ENCODE results near the gene CPTP. TPM values are rescaled to one million over a fixed set of nuclear protein-coding genes. Genes with fewer than 3 reads are reported as not detected.

The CPTP gene
- total and polyA plus RNA-seq, 10 of the 15 experiments (the other 5 are each of a cell fraction or from before 2014, with no cell fraction given), result 0.06 to 24.3 (median 10.0) TPM

- ChIA-PET CTCF (interaction anchor here (1.2 to 2.5 kb wide), 2 partner anchors 161 to 164 kb away, joined by 3 to 12 read pairs; no protein-coding TSS in a partner anchor), SMC1A (ENCODE audit: uncharacterized antibody, unreplicated experiment) (no interaction called here), RAD21 (ENCODE audit: unreplicated experiment) (interaction anchor here (0.8 kb wide), 1 partner anchor 254 kb away, joined by 3 read pairs; no protein-coding TSS in a partner anchor), POLR2A (no interaction called here)
- H3K9me3 ChIP-seq (replicated peaks; ENCODE audit: control insufficient read depth, insufficient read depth, low read length), result no peaks in the 10 kb centered on the region
- TF ChIP-seq ZBTB4 (CRISPR knock-in tag; IDR thresholded peaks at IDR 0.05) (no peak), RAD51 (IDR thresholded peaks at IDR 0.05) (no peak), ZBTB33 (IDR thresholded peaks at IDR 0.05) (no peak), TAF1 (IDR thresholded peaks at IDR 0.05; ENCODE audit: borderline replicate concordance, low read depth, low read length) (no peak), PKNOX1 (IDR thresholded peaks at IDR 0.05) (no peak), WRNIP1 (IDR thresholded peaks at IDR 0.05; ENCODE audit: borderline replicate concordance, low read depth, low read length) (no peak), ATF7 (IDR thresholded peaks at IDR 0.05; ENCODE audit: low read depth) (no peak), ZNF274 (IDR thresholded peaks at IDR 0.05; ENCODE audit: insufficient read depth, insufficient read length) (no peak), ZSCAN29 (IDR thresholded peaks at IDR 0.05) (no peak), SUPT20H (IDR thresholded peaks at IDR 0.05; ENCODE audit: borderline replicate concordance, control insufficient read depth, low read depth, low read length) (no peak), CHD4 (IDR thresholded peaks at IDR 0.05) (no peak), RELA (IDR thresholded peaks at IDR 0.05; ENCODE audit: borderline replicate concordance, partially characterized antibody) (no peak), ZNF622 (IDR thresholded peaks at IDR 0.05) (no peak), MTA2 (IDR thresholded peaks at IDR 0.05; ENCODE audit: low read depth) (no peak), SMARCA5 (IDR thresholded peaks at IDR 0.05) (no peak), ZBED1 (IDR thresholded peaks at IDR 0.05; ENCODE audit: borderline replicate concordance) (no peak)
- ATAC-seq (no peak), DNase-seq (ENCODE audit: low read depth, low spot score) (no peak), FAIRE-seq (no peak)
- no peak overlapping the region for H3K4me3 ChIP-seq
- no peaks in the 10 kb centered on the region for H4K20me1 ChIP-seq (ENCODE audit: control insufficient read depth, insufficient read depth)
- BruUV-seq (replicated peaks), result no TSS peak
- no peaks in the 10 kb centered on the region for H3K36me3 ChIP-seq (ENCODE audit: control insufficient read depth in 2 of 2, insufficient read depth in 2 of 2, low read length in 1 of 2)
- intact Hi-C loops (cut with micrococcal nuclease; ENCODE audit: unreplicated experiment) (no loop called here), in situ Hi-C loops (cut with MboI) (no loop called here)
- H3K4me1 ChIP-seq (ENCODE audit: control insufficient read depth, insufficient read depth, low read length), result no peaks in the 10 kb centered on the region
- 66% methylated on average over 42 of the region's 50 CpGs for WGBS (ENCODE audit: insufficient coverage, insufficient replicate concordance, low lambda C conversion rate, missing lambda C conversion rate)
- H3K4me2 ChIP-seq (ENCODE audit: control insufficient read depth, insufficient read depth), result no peak overlapping the region
- H3K79me2 ChIP-seq (ENCODE audit: control insufficient read depth, insufficient read depth, low read length), result no peaks in the 10 kb centered on the region
- no peak overlapping the region for H3K9ac ChIP-seq (ENCODE audit: control insufficient read depth, insufficient read depth, low read length)
- H3K27ac ChIP-seq (ENCODE audit: control insufficient read depth, insufficient read depth), result no peak overlapping the region
- H2AFZ ChIP-seq (ENCODE audit: control insufficient read depth, low read depth, low read length), result no peak overlapping the region
- H3K27me3 ChIP-seq (replicated peaks in 1 of 2; ENCODE audit: control insufficient read depth in 2 of 2, insufficient read depth in 2 of 2, low read length in 1 of 2), result no peaks in the 10 kb centered on the region
These were observed 38.0 kb upstream of the CPTP start for GRCh38 chr1:1286313-1287261.

Measured in GM12878 (cell line).